ENCODE measurements around the gene KCNAB2.
"Not testable (repeated sequence)": the region's sequence is repeated elsewhere in the genome, so short reads cannot be mapped to it uniquely, and the experiment has no call there.

Gene KCNAB2

DNA sequence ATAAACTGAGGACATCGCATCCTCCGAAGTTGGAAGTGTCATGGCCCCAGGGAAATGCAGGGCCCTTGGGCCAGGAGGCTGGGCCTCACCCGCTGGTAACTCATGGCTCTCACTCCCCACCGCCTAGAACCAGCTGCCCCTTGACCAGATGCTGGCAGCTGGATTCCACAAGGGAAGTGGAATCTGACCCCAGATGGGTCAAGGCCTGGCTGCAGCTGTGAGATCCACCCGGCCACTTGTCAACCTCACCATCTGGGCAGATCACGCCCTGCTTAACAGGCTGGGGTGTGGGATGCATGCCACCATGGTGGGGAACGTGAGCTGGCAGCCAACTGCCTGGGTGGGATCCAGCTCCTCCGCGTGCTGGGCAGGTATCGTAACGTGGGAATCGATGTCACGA lies 25.5 kb downstream of the KCNAB2 start:
- Mint-ChIP-seq H3K4me1 (no peaks in the 10 kb centered on the region), H3K27me3 (no peaks in the 10 kb centered on the region), H3K4me3 (no peak overlapping the region), H3K36me3 (ENCODE audit: low read depth) (peaks cover 20% of the 10 kb centered on the region), H3K27ac (no peak overlapping the region), H3K9me3 (no peaks in the 10 kb centered on the region)
- DNase-seq: no peak
- no peak for ATAC-seq

GRCh38 chr1:6072774-6073479 lies 27.2 kb downstream of the KCNAB2 start:
- Mint-ChIP-seq H3K4me3 (no peak overlapping the region), H3K4me1 (no peaks in the 10 kb centered on the region), H3K9me3 (no peaks in the 10 kb centered on the region), H3K36me3 (ENCODE audit: low read depth) (peaks cover 18% of the 10 kb centered on the region), H3K27me3 (no peaks in the 10 kb centered on the region), H3K27ac (no peak overlapping the region)
- ATAC-seq (no peak), DNase-seq (no peak)

DNA sequence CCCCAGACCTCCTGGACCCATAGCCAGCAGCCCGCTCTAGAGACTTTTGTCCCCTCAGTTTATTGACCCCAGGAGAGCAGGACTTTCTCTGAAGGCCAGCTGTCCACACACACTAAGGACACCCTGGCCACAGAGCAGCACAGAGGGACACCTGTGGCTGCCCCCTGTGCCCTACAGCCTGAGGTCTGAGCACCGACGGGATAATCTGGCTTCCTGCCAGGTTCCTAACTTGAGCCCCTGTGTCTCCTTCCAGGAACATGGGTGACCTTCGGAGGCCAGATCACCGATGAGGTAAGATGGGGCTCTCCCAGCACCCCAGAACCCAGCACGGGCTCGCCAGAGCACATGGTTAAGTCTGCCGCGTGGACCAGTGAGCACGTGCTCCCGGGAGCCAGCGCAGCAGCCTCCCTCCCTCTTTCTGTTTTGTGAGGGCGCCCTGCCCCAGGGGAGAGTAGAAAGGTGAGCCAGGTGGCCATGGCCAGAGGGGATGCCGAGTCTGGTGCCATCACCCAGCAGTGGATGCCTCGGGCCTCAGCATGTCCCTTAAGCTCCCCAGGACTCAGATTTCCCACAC lies 27.9 kb downstream of the KCNAB2 start:
- Mint-ChIP-seq H3K9me3 (no peaks in the 10 kb centered on the region), H3K27me3 (no peaks in the 10 kb centered on the region), H3K27ac (no peak overlapping the region), H3K36me3 (ENCODE audit: low read depth) (peaks cover 20% of the 10 kb centered on the region), H3K4me3 (no peak overlapping the region), H3K4me1 (no peaks in the 10 kb centered on the region)
- no peak for DNase-seq
- no peak for ATAC-seq

GRCh38 chr1:6074192-6074901 lies 28.7 kb downstream of the KCNAB2 start:
- no peak for ATAC-seq
- H3K36me3 Mint-ChIP-seq (ENCODE audit: low read depth): peaks cover 20% of the 10 kb centered on the region
- no peak overlapping the region for H3K4me3 Mint-ChIP-seq
- no peak overlapping the region for H3K27ac Mint-ChIP-seq
- no peak for DNase-seq
- H3K27me3 Mint-ChIP-seq: no peaks in the 10 kb centered on the region
- no peaks in the 10 kb centered on the region for H3K4me1 Mint-ChIP-seq
- no peaks in the 10 kb centered on the region for H3K9me3 Mint-ChIP-seq

- Mint-ChIP-seq H3K36me3 (ENCODE audit: low read depth) (peaks cover 23% of the 10 kb centered on the region), H3K9me3 (no peaks in the 10 kb centered on the region), H3K27me3 (no peaks in the 10 kb centered on the region), H3K27ac (no peak overlapping the region), H3K4me3 (no peak overlapping the region), H3K4me1 (no peaks in the 10 kb centered on the region)
- DNase-seq: no peak
- ATAC-seq: no peak
Observed at GRCh38 chr1:6075748-6076147, 30.1 kb downstream of the KCNAB2 start.

DNA sequence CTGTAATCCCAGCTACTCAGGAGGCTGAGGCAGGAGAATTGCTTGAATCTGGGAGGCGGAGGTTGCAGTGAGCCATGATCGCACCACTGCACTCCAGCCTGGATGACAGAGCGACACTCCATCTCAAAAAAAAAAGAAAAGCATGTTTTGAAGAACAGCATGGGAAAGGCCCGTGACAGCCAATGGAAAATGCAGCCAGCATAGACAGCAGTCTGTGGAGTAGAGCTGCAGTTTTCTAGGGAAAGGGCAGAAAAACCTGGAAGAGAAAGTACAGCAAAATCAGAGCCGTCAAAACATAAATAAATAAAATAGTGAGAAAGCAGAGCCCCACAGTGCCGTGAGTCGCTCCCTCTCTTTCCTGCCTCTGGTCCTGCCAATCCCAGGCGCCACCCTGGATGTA lies 31.4 kb downstream of the KCNAB2 start:
- not testable (repeated sequence) for H3K27me3 Mint-ChIP-seq, H3K9me3 Mint-ChIP-seq, H3K4me3 Mint-ChIP-seq, DNase-seq, H3K4me1 Mint-ChIP-seq, ATAC-seq, H3K27ac Mint-ChIP-seq
- H3K36me3 Mint-ChIP-seq (ENCODE audit: low read depth): peaks cover 22% of the 10 kb centered on the region

- H3K27ac Mint-ChIP-seq: no peak overlapping the region
- H3K36me3 Mint-ChIP-seq (ENCODE audit: low read depth): peaks cover 20% of the 10 kb centered on the region
Observed at GRCh38 chr1:6077506-6077905, 31.8 kb downstream of the KCNAB2 start.

GRCh38 chr1:6077919-6078318 lies 32.2 kb downstream of the KCNAB2 start:
- H3K27me3 Mint-ChIP-seq: no peaks in the 10 kb centered on the region
- no peak overlapping the region for H3K27ac Mint-ChIP-seq
- no peaks in the 10 kb centered on the region for H3K4me1 Mint-ChIP-seq
- H3K9me3 Mint-ChIP-seq: no peaks in the 10 kb centered on the region
- peaks cover 20% of the 10 kb centered on the region for H3K36me3 Mint-ChIP-seq (ENCODE audit: low read depth)
- DNase-seq: no peak
- no peak for ATAC-seq
- H3K4me3 Mint-ChIP-seq: peak overlapping the region; percentile 9

More at GRCh38 chr1:6077506-6077905, 31.8 kb downstream of the KCNAB2 start:
- Mint-ChIP-seq H3K4me3 (no peak overlapping the region), H3K27me3 (no peaks in the 10 kb centered on the region), H3K4me1 (no peaks in the 10 kb centered on the region), H3K9me3 (no peaks in the 10 kb centered on the region)
- ATAC-seq (no peak), DNase-seq (no peak)

- ATAC-seq (no peak), DNase-seq (no peak)
- Mint-ChIP-seq H3K4me3 (no peak overlapping the region), H3K27ac (no peak overlapping the region), H3K9me3 (no peaks in the 10 kb centered on the region), H3K4me1 (no peaks in the 10 kb centered on the region), H3K27me3 (no peaks in the 10 kb centered on the region), H3K36me3 (ENCODE audit: low read depth) (peaks cover 8% of the 10 kb centered on the region)
Observed at GRCh38 chr1:6080469-6080868, 34.8 kb downstream of the KCNAB2 start.

GRCh38 chr1:6081901-6082300 lies 36.2 kb downstream of the KCNAB2 start:
- Mint-ChIP-seq H3K9me3 (no peaks in the 10 kb centered on the region), H3K27ac (no peak overlapping the region), H3K4me3 (no peak overlapping the region), H3K36me3 (ENCODE audit: low read depth) (peaks cover 8% of the 10 kb centered on the region), H3K27me3 (no peaks in the 10 kb centered on the region), H3K4me1 (no peaks in the 10 kb centered on the region)
- ATAC-seq: no peak
- no peak for DNase-seq

- H3K4me3 Mint-ChIP-seq: no peak overlapping the region
- peaks cover 5% of the 10 kb centered on the region for H3K36me3 Mint-ChIP-seq (ENCODE audit: low read depth)
- no peaks in the 10 kb centered on the region for H3K9me3 Mint-ChIP-seq
- no peaks in the 10 kb centered on the region for H3K27me3 Mint-ChIP-seq
- no peak for DNase-seq
- no peak overlapping the region for H3K27ac Mint-ChIP-seq
- no peaks in the 10 kb centered on the region for H3K4me1 Mint-ChIP-seq
- no peak for ATAC-seq
Observed at GRCh38 chr1:6082430-6082971, 36.8 kb downstream of the KCNAB2 start.

DNA sequence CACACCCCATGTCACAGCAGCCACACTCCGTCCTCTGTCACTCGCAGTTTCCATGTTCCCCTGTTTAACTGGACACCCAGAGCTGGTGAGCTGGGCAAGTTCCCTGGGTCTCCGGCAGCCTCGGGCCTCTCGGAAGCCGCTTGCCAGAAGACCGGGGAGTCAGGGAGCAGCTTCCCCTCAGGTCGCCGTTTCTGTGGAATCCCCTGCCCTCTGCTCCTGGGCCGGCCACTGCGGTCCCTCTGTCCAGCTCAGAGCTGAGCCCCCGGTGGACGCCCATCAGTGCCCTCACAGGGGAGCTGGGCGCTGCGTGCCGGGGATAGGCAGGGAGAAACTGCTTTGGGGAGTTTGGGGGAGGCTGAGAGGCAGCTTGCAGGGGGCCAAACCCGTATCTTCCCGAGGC lies 37.7 kb downstream of the KCNAB2 start:
- no peak for DNase-seq
- Mint-ChIP-seq H3K4me1 (peaks cover 2% of the 10 kb centered on the region), H3K4me3 (no peak overlapping the region), H3K36me3 (ENCODE audit: low read depth) (peaks cover 5% of the 10 kb centered on the region), H3K27ac (no peak overlapping the region), H3K27me3 (no peaks in the 10 kb centered on the region), H3K9me3 (no peaks in the 10 kb centered on the region)
- no peak for ATAC-seq

DNA sequence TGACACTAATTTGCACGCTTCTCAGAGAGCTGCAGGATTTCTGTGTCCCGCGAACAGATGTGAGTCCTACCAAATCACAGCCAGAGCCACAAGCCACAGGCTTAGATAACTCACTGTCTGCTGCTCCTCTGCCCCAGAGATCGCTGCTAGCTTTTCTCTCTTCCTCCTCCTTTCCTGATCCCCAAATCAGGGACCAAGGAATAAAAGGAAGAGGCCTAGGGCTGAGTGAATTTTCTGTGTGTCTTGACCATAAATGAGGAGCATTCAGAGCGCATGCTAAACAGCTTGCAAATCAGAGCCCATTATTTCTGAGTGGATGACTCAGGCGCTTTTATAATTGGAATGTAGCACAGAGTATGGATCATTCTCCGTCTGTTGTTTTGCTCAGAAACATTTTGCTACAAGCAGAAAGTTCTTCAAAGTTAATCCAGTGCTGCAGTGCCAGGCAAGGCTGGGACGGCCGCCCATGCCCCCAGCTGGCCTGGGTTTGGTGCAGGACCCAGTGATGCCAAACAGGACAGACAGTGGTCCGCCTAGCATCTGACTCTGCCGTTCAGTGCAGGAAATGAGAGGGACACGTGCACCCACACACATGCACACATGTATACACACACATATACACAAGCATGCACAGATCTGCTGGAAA lies 38.2 kb downstream of the KCNAB2 start:
- DNase-seq (no peak), ATAC-seq (no peak)
- H3K4me3 Mint-ChIP-seq: no peak overlapping the region
- peaks cover 5% of the 10 kb centered on the region for H3K36me3 Mint-ChIP-seq (ENCODE audit: low read depth)
- H3K4me1 Mint-ChIP-seq: peaks cover 2% of the 10 kb centered on the region
- H3K9me3 Mint-ChIP-seq: no peaks in the 10 kb centered on the region
- H3K27me3 Mint-ChIP-seq: no peaks in the 10 kb centered on the region
- no peak overlapping the region for H3K27ac Mint-ChIP-seq

GRCh38 chr1:6084781-6085495 lies 39.2 kb downstream of the KCNAB2 start:
- ATAC-seq (no peak), DNase-seq (no peak)
- H3K4me1 Mint-ChIP-seq: peaks cover 2% of the 10 kb centered on the region
- H3K27ac Mint-ChIP-seq: no peak overlapping the region
- H3K4me3 Mint-ChIP-seq: no peak overlapping the region
- no peaks in the 10 kb centered on the region for H3K9me3 Mint-ChIP-seq
- peaks cover 2% of the 10 kb centered on the region for H3K36me3 Mint-ChIP-seq (ENCODE audit: low read depth)
- H3K27me3 Mint-ChIP-seq: no peaks in the 10 kb centered on the region
